ENCODE results near the gene ISYNA1. TPM values are rescaled to one million over a fixed set of nuclear protein-coding genes. Genes with fewer than 3 reads are reported as not detected.

The ISYNA1 gene
- total and polyA plus RNA-seq, 2 experiments from 2014 or later, result 191 to 208 TPM

- TF ChIP-seq NANOG (IDR thresholded peaks at IDR 0.05; ENCODE audit: borderline replicate concordance) (no peak), JUNB (IDR thresholded peaks at IDR 0.05; ENCODE audit: unreplicated experiment) (no peak), POLR2AphosphoS5 (IDR thresholded peaks at IDR 0.05; ENCODE audit: low read depth) (no peak; the same call in 1 of the 2 replicates), ZNF331 (CRISPR knock-in tag; IDR thresholded peaks at IDR 0.05; ENCODE audit: low read depth) (no peak), STAT1 (IDR thresholded peaks at IDR 0.05; ENCODE audit: unreplicated experiment) (no peak), CREB1 (CRISPR knock-in tag; IDR thresholded peaks at IDR 0.05; ENCODE audit: low read depth) (no peak), CTCF (conservative IDR thresholded peaks at IDR 0.05; ENCODE audit: low read depth in 2 of 2) (no peak)
Measured at GRCh38 chr19:18429717-18430416, 8.1 kb downstream of the ISYNA1 start (continued).

- Mint-ChIP-seq H3K27ac (no peak overlapping the region), H3K4me1 (peaks cover 21% of the 10 kb centered on the region), H3K36me3 (ENCODE audit: low read depth) (no peaks in the 10 kb centered on the region), H3K27me3 (ENCODE audit: insufficient read depth, low read depth, poor library complexity) (peaks cover 13% of the 10 kb centered on the region), H3K4me3 (peak overlapping the region; percentile 64; the same call in 2 of the 3 replicates), H3K9me3 (no peaks in the 10 kb centered on the region)
- Histone ChIP-seq H3K36me3 (ENCODE audit: insufficient read depth) (no peaks in the 10 kb centered on the region), H4K20me1 (replicated peaks; ENCODE audit: insufficient read depth) (peaks cover 1% of the 10 kb centered on the region; the same call in 1 of the 2 replicates), H3K9me2 (ENCODE audit: insufficient read depth) (no peaks in the 10 kb centered on the region), H3K27ac (ENCODE audit: low read depth) (no peak overlapping the region), H2AFZ (peak overlapping the region; percentile 59; the same call in 1 of the 2 replicates), H3K27me3 (ENCODE audit: insufficient read depth) (no peaks in the 10 kb centered on the region), H3K4me1 (ENCODE audit: insufficient read depth) (peaks cover 38% of the 10 kb centered on the region; the same call in 1 of the 2 replicates), H3K79me2 (replicated peaks; ENCODE audit: insufficient read depth) (no peaks in the 10 kb centered on the region), H3F3A (replicated peaks; ENCODE audit: low read depth) (peaks cover 3% of the 10 kb centered on the region; the same call in 1 of the 2 replicates), H3K4me3 (peak overlapping the region; percentile 73), H3K4me2 (peak overlapping the region; percentile 91)
- peak; percentile 96 for DNase-seq (ENCODE audit: low spot score)
- peak; percentile 64 for ATAC-seq
- TF ChIP-seq JUNB (IDR thresholded peaks at IDR 0.05; ENCODE audit: unreplicated experiment) (no peak), ZNF114 (CRISPR knock-in tag; IDR thresholded peaks at IDR 0.05) (no peak), EZH2 (IDR thresholded peaks at IDR 0.05; ENCODE audit: low read depth, unreplicated experiment) (no peak), ZNF462 (CRISPR knock-in tag; IDR thresholded peaks at IDR 0.05) (no peak), CREB1 (CRISPR knock-in tag; IDR thresholded peaks at IDR 0.05; ENCODE audit: low read depth) (no peak), ETS1 (IDR thresholded peaks at IDR 0.05) (no peak), NANOG (IDR thresholded peaks at IDR 0.05; ENCODE audit: borderline replicate concordance) (no peak)
Measured at GRCh38 chr19:18428787-18429674, 8.9 kb downstream of the ISYNA1 start.
